ENCODE measurements around the gene BSND.

DNA sequence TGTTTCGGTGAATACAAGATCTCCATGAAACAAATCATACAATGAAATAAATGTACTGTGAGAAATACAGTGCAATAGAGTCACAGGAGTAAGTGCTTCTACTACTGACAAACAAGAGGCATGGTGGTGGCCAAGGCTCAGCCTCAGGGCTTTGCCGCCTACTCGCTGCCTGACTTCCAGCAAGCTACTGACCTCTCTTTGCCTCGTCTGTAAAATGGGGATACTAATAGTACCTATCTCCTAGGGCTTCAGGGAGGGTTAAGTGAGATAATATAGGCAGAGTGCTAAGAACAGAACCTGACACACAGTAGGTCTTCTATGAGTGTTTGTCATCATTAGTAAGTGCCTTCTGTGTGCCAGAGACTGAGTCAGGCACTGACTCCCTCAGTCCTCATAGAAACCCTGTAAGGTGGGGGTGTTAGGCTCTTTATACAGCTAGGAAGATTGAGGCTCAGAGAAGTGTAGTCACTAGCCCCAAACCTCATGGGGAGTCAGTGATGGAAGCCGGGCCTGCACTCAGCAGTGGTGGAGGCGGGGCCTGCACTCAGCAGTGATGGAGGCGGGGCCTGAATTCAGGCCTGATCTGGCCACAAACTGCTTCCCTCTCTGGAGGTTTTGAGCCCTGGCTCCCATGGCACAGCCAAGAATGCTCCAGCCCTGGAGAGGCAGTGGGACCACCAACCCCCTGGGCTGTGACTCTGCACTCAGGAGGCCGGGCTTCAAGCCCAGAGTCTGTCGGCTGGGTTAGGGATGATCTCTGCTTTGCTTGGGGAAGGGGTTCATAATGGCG is 6.8 kb downstream of the BSND start:
- TF ChIP-seq CTCF (IDR thresholded peaks at IDR 0.05) (no peak), POLR2A (IDR thresholded peaks at IDR 0.05) (no peak)
